ENCODE measurements around the gene FGR.

GRCh38 chr1:27644369-27645070 is 9.5 kb upstream of the FGR start:
- TF ChIP-seq CTCF (IDR thresholded peaks at IDR 0.05) (no peak), EZH2 (IDR thresholded peaks at IDR 0.05; ENCODE audit: borderline replicate concordance, insufficient read depth, low read depth, low read length, poor library complexity, severe bottlenecking) (no peak)
